A549 (cell line): ENCODE results near the gene PSMB11.

Experiments used
- CHD2 ChIP-seq: fragments of 150-350 bp; IDR thresholded peaks from 2 replicates; pipeline ENCODE4 v1.6.1; 2014; ENCODE audit warnings: low read length; ENCODE audit not compliant: partially characterized antibody
- EP300 ChIP-seq, 2 experiments: fragments of >200 bp; sonication (Bioruptor Twin); formaldehyde crosslinking; IDR thresholded peaks; 2 replicates in 1 of 2; 3 replicates in 1 of 2; pipeline ENCODE4 v1.6.1; 2016 to 2017
- PHF8 ChIP-seq: fragments of 200-600 bp; sonication (generic); IDR thresholded peaks from 2 replicates; pipeline ENCODE4 v1.6.1; 2016; ENCODE audit warnings: low read depth, mild to moderate bottlenecking, antibody characterized with exemption, moderate library complexity, borderline replicate concordance
- POLR2A ChIP-seq: IDR thresholded peaks from 2 replicates; pipeline ENCODE4 v1.6.1; 2012; ENCODE audit warnings: mild to moderate bottlenecking, low read length
- RAD21 ChIP-seq, 2 experiments: fragments of >200 bp in 1 of 2; sonication (Bioruptor Twin) in 1 of 2; formaldehyde crosslinking in 1 of 2; IDR thresholded peaks in 1 of 2; conservative IDR thresholded peaks in 1 of 2; 2 replicates in 1 of 2; 3 replicates in 1 of 2; pipeline ENCODE4 v1.6.1; 2012 to 2018; ENCODE audit warnings: inconsistent platforms in 1 of 2
- RCOR1 ChIP-seq: fragments of 150-350 bp; IDR thresholded peaks from 2 replicates; pipeline ENCODE4 v1.6.1; 2014; ENCODE audit warnings: antibody characterized with exemption, low read length, low read depth
- TP53 ChIP-seq: fragments of 250-450 bp; sonication (Bioruptor Pico); IDR thresholded peaks from 2 replicates; pipeline ENCODE4 v1.5.0; 2021; ENCODE audit warnings: mild to moderate bottlenecking, moderate library complexity
- TF ChIP-seq, protein P1 (sequence below): IDR thresholded peaks from 2 replicates; pipeline ENCODE4 v1.6.1; 2012
- TF ChIP-seq, protein P2 (sequence below): fragments of >200 bp; sonication (Bioruptor Twin); formaldehyde crosslinking; IDR thresholded peaks from 3 replicates; pipeline ENCODE4 v1.5.1; 2016

DNA sequence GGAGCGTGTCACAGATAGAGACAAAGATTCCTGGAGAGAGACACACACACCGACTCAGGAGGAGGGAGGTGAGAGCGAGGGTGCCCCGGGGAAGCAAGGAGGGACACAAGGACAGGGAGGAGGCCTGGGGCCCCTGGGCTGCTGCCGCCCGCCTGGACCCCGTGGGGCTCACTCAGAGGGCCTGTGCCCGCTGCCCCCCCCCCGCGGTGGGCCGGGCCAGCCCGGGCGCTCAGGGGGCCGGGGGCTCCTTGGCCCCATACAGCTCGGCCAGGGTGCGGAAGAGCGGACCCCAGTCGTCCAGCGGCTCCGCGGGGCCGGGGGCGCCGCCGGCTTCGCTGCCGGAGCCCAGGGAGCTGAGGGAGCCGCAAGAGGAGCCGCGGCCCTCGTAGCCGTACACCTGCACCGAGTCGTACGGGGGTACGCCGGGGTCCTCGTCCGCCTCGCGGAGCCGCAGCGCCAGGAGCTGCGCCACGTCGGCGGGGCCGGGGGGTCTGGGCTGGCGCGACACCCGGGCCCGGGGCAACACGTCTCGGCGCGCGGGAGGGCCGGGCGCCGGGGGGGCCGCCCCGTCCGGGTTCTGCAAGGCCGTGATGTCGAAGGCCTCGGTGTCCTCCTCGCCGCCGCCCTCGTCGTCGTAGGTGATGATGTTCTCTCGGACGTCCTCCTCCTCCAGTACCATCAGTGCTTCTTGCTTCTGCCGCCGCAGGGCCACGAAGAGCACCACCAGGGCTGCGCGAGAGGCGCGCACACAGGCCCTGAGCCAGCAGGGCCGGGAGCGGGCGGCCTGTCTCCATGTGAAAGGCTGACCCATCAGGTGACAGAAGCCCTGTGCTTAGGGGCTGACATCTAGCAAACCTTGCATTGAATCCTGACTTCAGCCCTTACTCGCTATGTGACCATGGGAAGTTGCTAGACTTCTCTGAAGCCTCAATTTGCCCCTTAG lies 6.0 kb downstream of the PSMB11 start:
- no peak for TF ChIP-seq EP300 (IDR thresholded peaks at IDR 0.05)
- no peak for TF ChIP-seq RAD21 (conservative IDR thresholded peaks at IDR 0.05 in 1 of 2, IDR thresholded peaks at IDR 0.05 in 1 of 2)
- TF ChIP-seq TP53 (CRISPR knock-in tag) = no peak
- no peak for TF ChIP-seq CHD2
- TF ChIP-seq, protein P1, sequence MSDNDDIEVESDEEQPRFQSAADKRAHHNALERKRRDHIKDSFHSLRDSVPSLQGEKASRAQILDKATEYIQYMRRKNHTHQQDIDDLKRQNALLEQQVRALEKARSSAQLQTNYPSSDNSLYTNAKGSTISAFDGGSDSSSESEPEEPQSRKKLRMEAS = no peak
- no peak for TF ChIP-seq PHF8
- no peak for TF ChIP-seq POLR2A
- TF ChIP-seq, protein P2, sequence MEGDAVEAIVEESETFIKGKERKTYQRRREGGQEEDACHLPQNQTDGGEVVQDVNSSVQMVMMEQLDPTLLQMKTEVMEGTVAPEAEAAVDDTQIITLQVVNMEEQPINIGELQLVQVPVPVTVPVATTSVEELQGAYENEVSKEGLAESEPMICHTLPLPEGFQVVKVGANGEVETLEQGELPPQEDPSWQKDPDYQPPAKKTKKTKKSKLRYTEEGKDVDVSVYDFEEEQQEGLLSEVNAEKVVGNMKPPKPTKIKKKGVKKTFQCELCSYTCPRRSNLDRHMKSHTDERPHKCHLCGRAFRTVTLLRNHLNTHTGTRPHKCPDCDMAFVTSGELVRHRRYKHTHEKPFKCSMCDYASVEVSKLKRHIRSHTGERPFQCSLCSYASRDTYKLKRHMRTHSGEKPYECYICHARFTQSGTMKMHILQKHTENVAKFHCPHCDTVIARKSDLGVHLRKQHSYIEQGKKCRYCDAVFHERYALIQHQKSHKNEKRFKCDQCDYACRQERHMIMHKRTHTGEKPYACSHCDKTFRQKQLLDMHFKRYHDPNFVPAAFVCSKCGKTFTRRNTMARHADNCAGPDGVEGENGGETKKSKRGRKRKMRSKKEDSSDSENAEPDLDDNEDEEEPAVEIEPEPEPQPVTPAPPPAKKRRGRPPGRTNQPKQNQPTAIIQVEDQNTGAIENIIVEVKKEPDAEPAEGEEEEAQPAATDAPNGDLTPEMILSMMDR = no peak
- no peak for TF ChIP-seq RCOR1
